ENCODE measurements around the gene RXFP4. TPM values are rescaled to one million over a fixed set of nuclear protein-coding genes. Genes with fewer than 3 reads are reported as not detected.

The RXFP4 gene
- total and polyA plus RNA-seq, 2 of the 13 experiments (the other 11 are each of a cell fraction or from before 2014, with no cell fraction given) = 0.38 to 1.4 TPM

- TF ChIP-seq ZNF710 (CRISPR knock-in tag; IDR thresholded peaks at IDR 0.05; ENCODE audit: borderline replicate concordance) (no peak), SAP130 (CRISPR knock-in tag; IDR thresholded peaks at IDR 0.05; ENCODE audit: low read depth) (peak; percentile 30; the same call in 1 of the 2 replicates), HINFP (CRISPR knock-in tag; IDR thresholded peaks at IDR 0.05; ENCODE audit: low read depth) (0 out of 2 replicates have a peak, but pooled peaks have one; percentile 10)
Observed at GRCh38 chr1:155910621-155911121, 30.8 kb upstream of the RXFP4 start (continued).

- ChIA-PET CTCF (ENCODE audit: low intra/inter-chr PET ratio, low total read pairs) (no interaction called here), POLR2A (interaction anchor here (0.7 to 1.5 kb wide), 6 partner anchors 13 to 33 kb away, joined by 3 to 4 read pairs (median 4); partner anchors contain the start of gene KHDC4)
- Histone ChIP-seq H3K9ac (ENCODE audit: insufficient read depth, low read depth, low read length) (peak within 1 kb of the TSS; percentile 74), H3K36me3 (replicated peaks in 1 of 2; ENCODE audit: control insufficient read depth in 1 of 2, insufficient read depth in 2 of 2, low read length in 2 of 2) (peaks cover 11 to 47% of the 10 kb centered on the region in 2 experiments), H3K4me1 (ENCODE audit: insufficient read depth, low read length) (peaks cover 21% of the 10 kb centered on the region), H2AFZ (ENCODE audit: low read length) (no peak within 1 kb of the TSS), H3K4me2 (ENCODE audit: low read depth, low read length) (peak within 1 kb of the TSS; percentile 76), H3K79me2 (ENCODE audit: insufficient read depth, low read length) (peaks cover 13% of the 10 kb centered on the region), H3K4me3 (replicated peaks in 1 of 3; ENCODE audit: insufficient read depth in 1 of 3, low read depth in 2 of 3, low read length in 3 of 3) (peak within 1 kb of the TSS; percentile 62 to 79 (median 78)), H3K9me3 (ENCODE audit: low read length) (no peaks in the 10 kb centered on the region), H4K20me1 (ENCODE audit: insufficient read depth, low read length) (no peaks in the 10 kb centered on the region), H3K27ac (ENCODE audit: extremely low read length, insufficient read depth, low read length) (peak within 1 kb of the TSS; percentile 61), H3K27me3 (ENCODE audit: control insufficient read depth in 1 of 2, insufficient read depth in 2 of 2, low read length in 2 of 2) (no peaks in the 10 kb centered on the region)
- no TSS peak for BruUV-seq (replicated peaks)
- DNase-seq (ENCODE audit: low spot score) (peak; percentile 70), FAIRE-seq (peak; percentile 53), ATAC-seq (peak; percentile 87)
- 12% methylated on average over 25 of the region's 34 CpGs for WGBS (ENCODE audit: low lambda C conversion rate)
- intact Hi-C loops (cut with micrococcal nuclease; ENCODE audit: unreplicated experiment) (no loop called here), in situ Hi-C loops (cut with HindIII; ENCODE audit: extremely low pct_ligation_motif_present, low pct_unique_long_range_greater_than_20kb) (no loop called here)
- TF ChIP-seq ZBTB44 (CRISPR knock-in tag; IDR thresholded peaks at IDR 0.05) (0 out of 2 replicates have a peak, but pooled peaks have one; percentile 29), SALL1 (CRISPR knock-in tag; IDR thresholded peaks at IDR 0.05) (peak; percentile 31; the same call in 1 of the 2 replicates), ZBTB2 (CRISPR knock-in tag; IDR thresholded peaks at IDR 0.05; ENCODE audit: low read depth) (peak; percentile 70), GATAD2A (CRISPR knock-in tag; IDR thresholded peaks at IDR 0.05) (peak; percentile 33; the same call in 1 of the 2 replicates), ZNF235 (CRISPR knock-in tag; IDR thresholded peaks at IDR 0.05; ENCODE audit: borderline replicate concordance) (no peak), SATB2 (CRISPR knock-in tag; IDR thresholded peaks at IDR 0.05) (no peak), ZNF546 (CRISPR knock-in tag; conservative IDR thresholded peaks at IDR 0.05) (no peak), ZNF160 (CRISPR knock-in tag; IDR thresholded peaks at IDR 0.05) (0 out of 2 replicates have a peak, but pooled peaks have one; percentile 10), ELF1 (CRISPR knock-in tag; IDR thresholded peaks at IDR 0.05) (peak; percentile 68; the same call in 1 of the 2 replicates)
Observed at GRCh38 chr1:155911156-155912055, 30.0 kb upstream of the RXFP4 start, which contains the start of gene RIT1. Gene RIT1 (minus strand): TSS chr1:155911349. CDS start chr1:155910761, 588 bp downstream.

Measured in HepG2 (cell line).